ENCODE measurements around the gene DTNB. TPM values are rescaled to one million over a fixed set of nuclear protein-coding genes. Genes with fewer than 3 reads are reported as not detected.
A peak's percentile ranks its signal among the peaks of the same experiment; 100 is the strongest.

DTNB gene
- total RNA-seq, 1 experiment from 2014 or later: 19.6 TPM

DNA sequence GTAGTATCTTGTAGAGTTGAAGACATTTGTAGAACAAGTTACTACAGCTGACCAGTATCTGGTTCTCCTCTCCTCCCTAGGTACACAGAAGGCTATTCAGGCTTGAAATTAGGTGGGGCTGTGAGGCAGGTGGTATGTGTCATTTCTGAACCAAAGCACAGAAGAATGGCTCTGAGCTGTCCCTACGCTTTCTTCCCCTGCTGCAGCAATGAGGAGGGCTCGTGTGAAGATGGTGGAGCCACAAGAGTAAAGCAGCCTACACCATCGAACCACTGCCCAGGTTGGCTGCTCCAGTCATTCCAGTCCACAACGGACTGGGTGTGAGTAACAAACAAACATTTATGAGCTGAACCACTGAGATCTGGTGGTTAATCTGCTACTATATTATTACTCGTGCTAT lies 148.9 kb downstream of the DTNB start:
- no peaks in the 10 kb centered on the region for H3K27me3 ChIP-seq (replicated peaks; ENCODE audit: insufficient read depth, low read depth, low read length, poor library complexity)
- H3K36me3 ChIP-seq (ENCODE audit: insufficient read depth, low read length, poor library complexity, severe bottlenecking): no peaks in the 10 kb centered on the region
- intact Hi-C loops (cut with micrococcal nuclease; ENCODE audit: unreplicated experiment): loop anchor here (5.0 kb wide), 3 partner anchors 107 to 217 kb away; no protein-coding TSS in a partner anchor
- H3K4me3 ChIP-seq (ENCODE audit: low read depth, low read length, poor library complexity, severe bottlenecking): no peak overlapping the region
- POLR2A ChIA-PET (ENCODE audit: low non-redundant PET): no interaction called here
- no peaks in the 10 kb centered on the region for H3K9me3 ChIP-seq (ENCODE audit: low read depth, low read length, poor library complexity, severe bottlenecking)
- no peak overlapping the region for H3K27ac ChIP-seq (ENCODE audit: low read depth, low read length, poor library complexity, severe bottlenecking)
- peaks cover 23% of the 10 kb centered on the region for H3K4me1 ChIP-seq (ENCODE audit: insufficient read depth, low read length, poor library complexity, severe bottlenecking)
- DNase-seq (ENCODE audit: low spot score): no peak
- BruUV-seq (replicated peaks): no TSS peak
- no peak for TF ChIP-seq EZH2 (IDR thresholded peaks at IDR 0.05; ENCODE audit: borderline replicate concordance, low read depth, low read length, poor library complexity, severe bottlenecking)
- TF ChIP-seq, protein P1, sequence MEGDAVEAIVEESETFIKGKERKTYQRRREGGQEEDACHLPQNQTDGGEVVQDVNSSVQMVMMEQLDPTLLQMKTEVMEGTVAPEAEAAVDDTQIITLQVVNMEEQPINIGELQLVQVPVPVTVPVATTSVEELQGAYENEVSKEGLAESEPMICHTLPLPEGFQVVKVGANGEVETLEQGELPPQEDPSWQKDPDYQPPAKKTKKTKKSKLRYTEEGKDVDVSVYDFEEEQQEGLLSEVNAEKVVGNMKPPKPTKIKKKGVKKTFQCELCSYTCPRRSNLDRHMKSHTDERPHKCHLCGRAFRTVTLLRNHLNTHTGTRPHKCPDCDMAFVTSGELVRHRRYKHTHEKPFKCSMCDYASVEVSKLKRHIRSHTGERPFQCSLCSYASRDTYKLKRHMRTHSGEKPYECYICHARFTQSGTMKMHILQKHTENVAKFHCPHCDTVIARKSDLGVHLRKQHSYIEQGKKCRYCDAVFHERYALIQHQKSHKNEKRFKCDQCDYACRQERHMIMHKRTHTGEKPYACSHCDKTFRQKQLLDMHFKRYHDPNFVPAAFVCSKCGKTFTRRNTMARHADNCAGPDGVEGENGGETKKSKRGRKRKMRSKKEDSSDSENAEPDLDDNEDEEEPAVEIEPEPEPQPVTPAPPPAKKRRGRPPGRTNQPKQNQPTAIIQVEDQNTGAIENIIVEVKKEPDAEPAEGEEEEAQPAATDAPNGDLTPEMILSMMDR (conservative IDR thresholded peaks at IDR 0.05; ENCODE audit: low read depth, low read length): no peak
- CTCF ChIA-PET: no interaction called here

DNA sequence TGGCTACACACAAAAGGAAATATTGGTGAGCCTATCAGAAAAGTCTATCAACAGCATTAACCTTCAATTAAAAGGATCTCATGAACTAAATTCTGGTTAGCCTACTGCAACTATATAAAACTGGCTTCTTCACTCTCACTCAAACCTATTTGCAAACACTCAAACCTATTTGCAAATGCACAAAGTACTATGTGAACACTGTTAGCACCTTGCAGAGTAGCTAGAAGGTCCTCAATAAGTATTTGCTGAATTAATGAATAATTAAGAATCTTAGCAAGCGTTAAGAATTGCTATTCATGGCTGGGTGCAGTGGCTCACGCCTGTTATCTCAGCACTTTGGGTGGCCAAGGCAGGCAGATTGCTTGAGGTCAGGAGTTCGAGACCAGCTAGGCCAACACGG lies 150.3 kb downstream of the DTNB start:
- no peak overlapping the region for H3K27ac ChIP-seq (ENCODE audit: low read depth, low read length, poor library complexity, severe bottlenecking)
- no peaks in the 10 kb centered on the region for H3K9me3 ChIP-seq (ENCODE audit: low read depth, low read length, poor library complexity, severe bottlenecking)
- no peaks in the 10 kb centered on the region for H3K27me3 ChIP-seq (replicated peaks; ENCODE audit: insufficient read depth, low read depth, low read length, poor library complexity)
- no peak for TF ChIP-seq EZH2 (IDR thresholded peaks at IDR 0.05; ENCODE audit: borderline replicate concordance, low read depth, low read length, poor library complexity, severe bottlenecking)
- TF ChIP-seq, protein P1 (conservative IDR thresholded peaks at IDR 0.05; ENCODE audit: low read depth, low read length): no peak
- ChIA-PET POLR2A (ENCODE audit: low non-redundant PET) (interaction anchor here (0.6 kb wide), 1 partner anchor 27 kb away, joined by 4 read pairs; no protein-coding TSS in a partner anchor), CTCF (interaction anchor here (0.6 kb wide), 1 partner anchor 210 kb away, joined by 3 read pairs; no protein-coding TSS in a partner anchor)
- H3K4me1 ChIP-seq (ENCODE audit: insufficient read depth, low read length, poor library complexity, severe bottlenecking): peaks cover 22% of the 10 kb centered on the region
- no TSS peak for BruUV-seq (replicated peaks)
- DNase-seq (ENCODE audit: low spot score): no peak
- H3K4me3 ChIP-seq (ENCODE audit: low read depth, low read length, poor library complexity, severe bottlenecking): no peak overlapping the region
- H3K36me3 ChIP-seq (ENCODE audit: insufficient read depth, low read length, poor library complexity, severe bottlenecking): no peaks in the 10 kb centered on the region
- intact Hi-C loops (cut with micrococcal nuclease; ENCODE audit: unreplicated experiment): loop anchor here (5.0 kb wide), 3 partner anchors 106 to 216 kb away; no protein-coding TSS in a partner anchor

DNA sequence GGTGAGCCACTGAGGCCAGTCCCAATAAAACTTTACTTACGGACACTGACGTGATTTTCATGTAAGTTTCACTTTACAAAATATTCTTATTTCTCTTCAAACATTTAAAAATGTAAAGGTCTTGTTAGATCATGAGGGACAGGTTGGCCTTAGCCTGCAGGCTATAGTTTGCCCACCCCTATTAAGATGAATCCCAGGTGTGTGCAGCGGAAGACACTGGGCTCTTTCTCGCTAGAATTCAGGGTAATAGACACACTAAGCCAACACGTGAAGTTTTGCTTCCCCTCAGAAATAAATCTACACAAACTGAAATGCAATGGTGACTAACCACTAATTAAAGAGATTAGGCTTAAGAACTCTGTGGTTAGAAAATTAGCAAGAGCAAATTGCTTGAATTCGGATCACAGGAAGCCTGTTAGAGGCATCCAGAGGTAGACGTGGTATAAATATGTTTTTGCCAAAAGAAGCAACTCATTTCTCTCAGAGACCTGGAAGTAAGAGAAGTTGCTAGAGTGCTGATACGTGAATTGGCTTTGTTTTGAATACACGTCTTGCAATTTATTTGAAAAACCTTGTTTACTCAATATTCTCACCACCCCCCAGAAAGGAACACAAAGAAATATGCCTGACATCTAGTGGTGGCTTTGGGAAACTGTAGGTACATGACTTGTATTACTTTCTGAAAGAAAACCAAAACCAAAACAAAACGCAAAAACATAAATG lies 151.6 kb downstream of the DTNB start:
- peak; percentile 91 for DNase-seq (ENCODE audit: low spot score)
- intact Hi-C loops (cut with micrococcal nuclease; ENCODE audit: unreplicated experiment): loop anchor here (5.0 kb wide), 3 partner anchors 105 to 215 kb away; no protein-coding TSS in a partner anchor
- ChIA-PET CTCF (no interaction called here), POLR2A (ENCODE audit: low non-redundant PET) (interaction anchor here (0.7 kb wide), 1 partner anchor 11 kb away, joined by 20 read pairs; no protein-coding TSS in a partner anchor)
- H3K27ac ChIP-seq (ENCODE audit: low read depth, low read length, poor library complexity, severe bottlenecking): peak overlapping the region; percentile 45
- peak overlapping the region; percentile 18 for H3K4me3 ChIP-seq (ENCODE audit: low read depth, low read length, poor library complexity, severe bottlenecking)
- H3K27me3 ChIP-seq (replicated peaks; ENCODE audit: insufficient read depth, low read depth, low read length, poor library complexity): no peaks in the 10 kb centered on the region
- no peaks in the 10 kb centered on the region for H3K9me3 ChIP-seq (ENCODE audit: low read depth, low read length, poor library complexity, severe bottlenecking)
- TSS peak; percentile 72 for BruUV-seq (replicated peaks)
- H3K4me1 ChIP-seq (ENCODE audit: insufficient read depth, low read length, poor library complexity, severe bottlenecking): peaks cover 30% of the 10 kb centered on the region
- H3K36me3 ChIP-seq (ENCODE audit: insufficient read depth, low read length, poor library complexity, severe bottlenecking): no peaks in the 10 kb centered on the region
- TF ChIP-seq, protein P1 (conservative IDR thresholded peaks at IDR 0.05; ENCODE audit: low read depth, low read length): peak; percentile 91
- TF ChIP-seq EZH2 (IDR thresholded peaks at IDR 0.05; ENCODE audit: borderline replicate concordance, low read depth, low read length, poor library complexity, severe bottlenecking): no peak

Measured in A673 (cell line).